Fibroblast of skin of scalp (primary cell): ENCODE results near the gene CDC14B. TPM values are rescaled to one million over a fixed set of nuclear protein-coding genes. Genes with fewer than 3 reads are reported as not detected.
A peak's percentile ranks its signal among the peaks of the same experiment; 100 is the strongest.
"Not testable (repeated sequence)": the region's sequence is repeated elsewhere in the genome, so short reads cannot be mapped to it uniquely, and the experiment has no call there.

Experiments
- DNase-seq: peaks from one replicate; pipeline ENCODE4 v3.0.0-alpha.2; 2013
- polyA plus RNA-seq, 2 experiments: library from polyadenylated mRNA; unstranded; fragments of 120-200 nt; gene quantifications; one replicate each; pipeline ENCODE4 v1.2.1, GENCODE V29; 2013; ENCODE audit not compliant: insufficient read length in 2 of 2

The CDC14B gene
- polyA plus RNA-seq (2013, experiment 1 of 2; ENCODE audit: insufficient read length) = 4.3 TPM
- 5.0 TPM for polyA plus RNA-seq (2013, experiment 2 of 2; ENCODE audit: insufficient read length)

GRCh38 chr9:96619491-96620180 lies at the start of gene CDC14B:
TSS of gene CDC14B (minus strand) at chr9:96619843. CDS start at chr9:96619378, 465 bp downstream.
- DNase-seq = peak; percentile 86

GRCh38 chr9:96668868-96669534 lies 49.4 kb upstream of the CDC14B start:
- DNase-seq = no peak

DNA sequence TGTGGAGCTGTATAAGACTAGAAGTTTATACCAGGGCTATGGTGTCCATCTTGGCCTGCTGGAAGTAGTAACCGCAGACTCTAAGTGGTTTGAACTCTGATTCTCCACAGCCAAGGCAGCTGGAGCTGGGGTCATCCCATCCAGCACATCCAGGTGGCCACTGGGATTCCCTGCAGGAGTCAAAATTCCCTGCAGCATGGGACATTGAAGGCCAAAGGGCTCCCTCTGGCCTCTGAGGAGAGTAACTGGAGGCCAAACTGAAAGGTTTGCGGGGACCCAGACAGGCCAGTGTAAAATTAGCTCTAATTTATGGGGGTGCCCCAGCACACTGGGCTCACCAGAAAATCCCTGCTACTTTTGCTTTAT lies 47.7 kb upstream of the CDC14B start:
- no peak for DNase-seq

DNA sequence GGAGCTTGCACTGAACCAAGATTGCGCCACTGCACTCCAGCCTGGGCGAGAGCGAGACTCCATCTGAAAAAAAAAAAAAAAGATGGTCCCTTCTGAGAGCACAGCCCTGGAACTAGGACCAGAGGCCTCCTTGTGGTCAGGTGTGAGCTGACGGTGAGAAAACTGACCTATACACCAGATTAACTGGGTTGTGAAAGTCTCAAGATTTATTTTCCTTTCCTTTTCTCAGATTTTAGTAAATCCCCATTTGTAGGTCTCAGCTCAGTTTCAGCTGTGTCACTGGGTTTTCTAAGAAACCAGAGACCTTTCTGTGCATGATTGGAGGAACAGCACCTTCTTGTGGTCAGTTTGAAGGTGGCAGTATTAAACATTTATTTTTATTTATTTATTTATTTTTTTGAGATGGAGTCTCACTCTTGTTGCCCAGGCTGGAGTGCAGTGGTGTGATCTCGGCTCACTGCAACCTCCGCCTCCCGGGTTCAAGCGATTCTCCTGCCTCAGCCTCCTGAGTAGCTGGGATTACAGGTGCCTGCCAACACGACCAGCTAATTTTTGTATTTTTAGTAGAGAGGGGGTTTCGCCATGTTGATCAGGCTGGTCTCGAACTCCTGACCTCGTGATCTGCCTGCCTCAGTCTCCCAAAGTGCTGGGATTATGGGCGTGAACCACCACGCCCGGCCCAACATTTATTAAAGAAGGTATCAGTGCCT lies 47.2 kb upstream of the CDC14B start:
- DNase-seq = peak; percentile 68

DNA sequence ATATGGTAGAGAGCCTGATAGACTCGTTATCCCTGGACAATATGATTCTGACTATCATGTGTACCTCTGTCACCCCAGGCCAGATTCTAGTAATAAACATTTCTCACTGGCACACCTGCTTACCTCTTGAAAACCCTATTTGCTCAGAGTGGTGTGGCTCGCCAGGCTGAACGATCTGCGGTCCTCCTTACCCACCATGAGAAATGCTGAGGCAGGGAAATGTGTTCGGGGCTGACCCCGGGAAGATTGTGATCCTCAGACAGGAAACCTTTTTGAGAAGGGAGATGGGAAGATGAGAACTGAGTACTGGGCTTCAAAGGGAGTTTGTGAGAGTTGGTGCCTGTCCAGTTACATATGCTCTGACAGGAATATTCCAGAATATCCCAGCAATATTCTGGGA lies 46.1 kb upstream of the CDC14B start:
- DNase-seq = no peak

DNA sequence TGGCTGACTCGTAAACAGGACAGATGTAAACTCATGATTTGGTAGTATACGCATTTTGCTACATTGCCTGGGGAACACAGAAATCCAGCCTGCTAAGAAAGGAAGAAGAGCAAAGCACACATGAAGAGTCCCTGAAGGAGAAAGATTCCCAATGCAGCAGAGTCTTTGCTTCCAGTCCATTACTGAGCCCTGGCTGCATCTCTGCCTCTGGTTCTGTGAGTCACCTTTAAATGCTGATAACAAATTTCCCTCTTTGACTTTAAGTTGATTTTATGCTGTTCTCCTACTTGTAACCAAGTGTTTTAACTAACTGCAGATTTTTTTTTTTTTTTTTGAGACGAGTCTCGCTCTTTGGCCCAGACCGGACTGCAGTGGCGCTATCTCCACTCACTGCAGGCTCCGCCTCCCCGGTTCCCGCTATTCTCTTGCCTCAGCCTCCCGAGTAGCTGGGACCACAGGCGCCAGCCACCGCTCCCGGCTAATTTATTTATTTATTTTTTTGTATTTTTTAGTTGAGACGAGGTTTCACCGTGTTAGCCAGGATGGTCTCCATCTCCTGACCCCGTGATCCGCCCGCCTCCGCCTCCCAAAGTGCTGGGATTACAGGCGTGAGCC lies 44.0 kb upstream of the CDC14B start:
- DNase-seq = no peak

- DNase-seq = peak; percentile 26
Measured at GRCh38 chr9:96661711-96662110, 42.1 kb upstream of the CDC14B start.

GRCh38 chr9:96660692-96661248 lies 41.1 kb upstream of the CDC14B start:
- no peak for DNase-seq

- DNase-seq = peak; percentile 36
Measured at GRCh38 chr9:96655198-96655851, 35.7 kb upstream of the CDC14B start, which contains the start of gene PRXL2C. TSS of gene PRXL2C (minus strand) at chr9:96655317. CDS start at chr9:96655281, 36 bp downstream.

GRCh38 chr9:96654450-96655197 lies 35.0 kb upstream of the CDC14B start:
- DNase-seq = peak; percentile 55

DNA sequence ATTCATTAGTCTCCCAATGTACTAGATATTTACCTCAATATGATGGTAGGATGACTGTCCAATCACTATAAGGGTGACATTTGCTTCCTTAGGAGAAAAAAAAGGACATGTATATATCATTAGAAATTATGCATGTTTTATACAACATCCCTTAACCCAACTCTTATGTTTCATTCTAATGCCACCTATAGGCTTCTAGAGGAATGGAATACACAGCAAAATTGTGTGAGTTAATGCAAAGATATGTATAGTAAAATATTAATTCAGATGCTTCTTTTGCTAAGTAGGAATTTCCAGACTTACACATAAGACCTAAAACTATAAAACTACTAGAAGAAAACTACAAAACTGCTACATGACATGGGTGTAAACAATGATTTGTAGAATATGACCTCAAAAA lies 32.0 kb upstream of the CDC14B start:
- peak; percentile 55 for DNase-seq

DNA sequence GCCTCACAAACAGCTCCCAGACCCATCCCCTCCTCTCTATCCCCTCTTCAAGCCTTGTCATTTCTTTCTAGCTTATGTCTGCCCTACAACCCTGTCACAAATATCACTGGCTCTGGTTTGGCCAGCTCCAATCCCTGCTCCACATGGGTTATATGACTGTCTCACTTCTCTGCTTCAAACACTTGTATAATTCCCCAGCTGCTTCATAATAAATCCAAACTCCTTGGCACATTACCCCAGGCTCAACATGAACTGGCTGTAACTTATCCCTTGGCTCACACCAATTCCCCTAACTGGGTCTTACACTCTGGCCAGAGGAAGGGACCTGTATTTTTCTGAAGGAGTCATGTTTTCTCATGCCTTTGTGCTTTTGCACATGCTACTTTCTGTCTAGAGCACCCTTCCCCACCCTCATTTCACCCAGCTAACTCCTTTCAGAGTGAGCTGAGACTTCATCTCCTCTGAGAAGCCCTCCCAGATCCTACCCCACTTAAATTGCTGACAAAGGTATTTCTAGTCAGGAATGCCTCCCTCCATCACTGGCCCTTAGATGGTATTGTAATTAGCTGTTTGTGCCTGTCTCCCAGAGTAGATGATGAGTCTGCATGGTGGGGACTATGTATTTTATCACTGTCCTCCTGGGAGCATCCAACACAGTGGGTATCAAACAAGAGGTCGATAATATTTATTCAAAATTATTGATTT lies 30.1 kb upstream of the CDC14B start:
- no peak for DNase-seq

- peak; percentile 60 for DNase-seq
Measured at GRCh38 chr9:96646081-96646991, 26.7 kb upstream of the CDC14B start.

DNA sequence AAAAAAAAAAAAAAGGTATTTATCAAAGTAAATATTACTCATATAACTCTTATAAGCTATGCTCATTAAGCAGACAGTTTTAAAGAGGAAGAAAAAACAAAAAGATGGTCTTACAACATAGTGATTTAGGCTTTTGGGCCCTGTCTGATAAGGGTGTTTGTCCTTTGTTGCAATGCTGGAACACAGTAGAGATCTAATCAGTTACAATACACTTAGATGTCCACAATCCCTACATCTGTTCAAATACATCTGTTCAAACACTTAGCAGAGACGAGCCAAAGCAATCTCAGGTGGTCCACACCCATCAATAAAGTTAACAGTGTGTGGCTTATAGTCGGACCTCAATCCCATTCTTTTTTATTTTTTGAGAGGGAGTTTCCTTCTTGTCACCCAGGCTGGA lies 24.5 kb upstream of the CDC14B start:
- no peak for DNase-seq

GRCh38 chr9:96641514-96641913 lies 21.9 kb upstream of the CDC14B start:
- DNase-seq = no peak

GRCh38 chr9:96638606-96639364 lies 19.1 kb upstream of the CDC14B start:
- DNase-seq = no peak

DNA sequence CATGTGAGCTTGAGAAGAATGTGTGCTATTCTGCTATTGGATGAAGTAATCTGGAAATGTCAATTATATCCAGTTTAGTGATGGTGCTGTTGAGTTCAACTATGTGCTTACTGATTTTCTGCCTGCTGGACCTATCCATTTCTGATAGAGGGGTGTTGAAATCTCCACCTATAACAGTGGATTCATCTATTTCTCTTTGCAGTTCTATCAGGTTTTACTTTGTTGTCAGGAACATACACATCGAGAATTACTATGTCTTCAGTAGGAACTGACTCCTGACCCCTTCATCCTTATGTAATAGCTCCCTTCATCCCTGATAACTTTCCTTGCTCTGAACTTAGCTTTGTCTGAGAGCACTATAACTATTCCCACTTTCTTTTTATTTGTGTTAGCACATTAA lies 16.7 kb upstream of the CDC14B start:
- DNase-seq = no peak

- not testable (repeated sequence) for DNase-seq
Measured at GRCh38 chr9:96633579-96633978, 13.9 kb upstream of the CDC14B start.

DNA sequence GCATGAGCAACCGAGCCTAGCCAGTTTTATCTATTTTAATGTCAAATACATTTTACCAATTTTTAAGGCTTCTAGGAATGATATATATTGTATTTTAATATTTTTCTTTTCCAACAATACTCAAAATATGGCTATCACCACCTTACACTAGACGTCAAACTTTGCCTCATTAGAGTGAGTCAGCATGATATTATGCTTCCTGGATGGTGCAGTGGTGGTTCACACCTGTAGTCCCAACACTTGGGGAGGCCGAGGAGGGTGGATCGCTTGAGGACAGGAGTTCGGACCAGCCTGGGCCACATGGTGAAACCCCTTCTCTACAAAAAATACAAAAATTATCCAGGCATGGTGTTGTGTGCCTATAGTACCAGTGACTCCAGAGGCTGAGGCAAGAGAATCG lies 7.3 kb upstream of the CDC14B start:
- no peak for DNase-seq
